Stimulated activated effector memory CD8-positive, alpha-beta T cell treated with anti-CD3 and anti-CD28 coated beads, Interleukin-12 subunit alpha, Interleukin-12 subunit beta, amount 100 ng/mL, for 72 hours (primary cell): ENCODE measurements around the gene PHLDB3.
A peak's percentile ranks its signal among the peaks of the same experiment; 100 is the strongest.
"Not testable (repeated sequence)": the region's sequence is repeated elsewhere in the genome, so short reads cannot be mapped to it uniquely, and the experiment has no call there.

Experiments used
- ATAC-seq: fragments of 150-1000 bp; cut with Tn5 transposase; 2 replicates; pipeline ENCODE4 v1.10.0; 2021
- DNase-seq, 2 donors: peaks; one replicate each; pipeline ENCODE4 v3.0.0; 2021 to 2022; ENCODE audit warnings: low spot score in 2 of 2
- H3K27ac Mint-ChIP-seq: one replicate; pipeline ENCODE4 v1.8.0; 2022; ENCODE audit warnings: mild to moderate bottlenecking, mixed read lengths
- H3K36me3 Mint-ChIP-seq: one replicate; pipeline ENCODE4 v1.8.0; 2022; ENCODE audit warnings: mild to moderate bottlenecking, mixed read lengths
- H3K4me1 Mint-ChIP-seq: one replicate; pipeline ENCODE4 v1.8.0; 2022; ENCODE audit warnings: mixed read lengths
- H3K4me3 Mint-ChIP-seq: one replicate; pipeline ENCODE4 v1.8.0; 2022; ENCODE audit warnings: mild to moderate bottlenecking, mixed read lengths
- H3K9me3 Mint-ChIP-seq: one replicate; pipeline ENCODE4 v1.8.0; 2022; ENCODE audit warnings: mixed read lengths

The PHLDB3 gene

DNA sequence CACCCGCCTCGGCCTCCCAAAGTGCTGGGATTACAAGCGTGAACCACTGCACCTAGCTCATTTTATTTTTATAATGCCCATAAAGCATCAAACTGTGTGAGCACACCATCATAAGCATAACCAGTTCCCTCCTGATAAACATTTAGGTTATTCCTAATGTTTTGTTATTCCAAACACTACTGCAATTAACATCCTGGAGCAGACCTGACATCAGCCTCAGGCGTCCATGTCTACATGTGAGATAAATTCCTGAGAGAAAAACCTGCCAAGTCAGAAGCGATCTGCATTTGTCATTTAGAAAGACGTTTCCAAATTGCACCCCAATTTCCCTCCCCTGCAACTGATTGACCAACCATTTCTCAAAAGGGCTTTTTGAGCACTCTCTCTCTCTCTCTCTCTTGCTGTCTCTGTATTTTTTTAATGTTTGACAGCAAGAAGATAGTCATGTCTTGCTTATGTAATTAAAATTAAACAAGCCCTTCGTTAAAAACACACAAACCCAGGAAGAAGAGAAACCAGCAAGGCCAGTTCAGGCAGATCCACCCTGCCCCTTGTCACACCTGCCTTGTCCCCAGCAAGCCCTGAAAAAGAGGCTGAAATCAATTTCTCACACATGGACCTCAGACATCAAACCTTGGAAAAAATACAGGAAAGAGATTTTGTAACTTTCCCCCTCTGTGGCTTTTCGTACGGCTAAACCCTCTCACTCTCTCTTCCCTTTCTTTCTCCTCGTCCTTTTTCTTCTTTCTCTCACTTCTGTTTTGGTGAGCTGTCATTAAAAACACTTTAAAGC is 49.0 kb downstream of the PHLDB3 start:
- DNase-seq, result no peak
- Mint-ChIP-seq H3K4me3 (no peak overlapping the region), H3K27ac (no peak overlapping the region), H3K36me3 (no peaks in the 10 kb centered on the region), H3K9me3 (peaks cover 3% of the 10 kb centered on the region), H3K4me1 (peaks cover 1% of the 10 kb centered on the region)
- ATAC-seq, result no peak

DNA sequence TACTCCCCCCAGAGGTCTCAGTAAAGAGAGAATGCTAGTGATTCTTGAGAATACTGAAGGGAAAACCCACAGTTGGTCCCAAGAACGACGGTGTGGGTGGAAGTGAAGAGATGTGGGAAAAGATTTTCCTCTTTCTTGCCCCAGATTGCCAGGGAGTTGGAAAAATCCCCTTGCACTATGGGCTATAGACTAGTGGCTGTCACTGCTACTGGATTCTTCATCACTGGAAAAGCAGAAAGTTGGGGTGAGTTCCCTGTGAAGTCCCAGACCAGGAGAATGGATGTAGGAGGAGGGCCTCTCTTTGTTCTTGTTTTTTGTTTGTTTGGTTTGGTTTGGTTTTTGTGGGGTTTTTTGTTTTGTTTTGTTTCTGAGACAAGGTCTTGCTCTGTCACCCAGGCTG is 50.5 kb downstream of the PHLDB3 start:
- Mint-ChIP-seq H3K27ac (no peak overlapping the region), H3K36me3 (no peaks in the 10 kb centered on the region), H3K4me1 (no peaks in the 10 kb centered on the region), H3K4me3 (no peak overlapping the region), H3K9me3 (peaks cover 3% of the 10 kb centered on the region)
- DNase-seq (no peak), ATAC-seq (no peak)

DNA sequence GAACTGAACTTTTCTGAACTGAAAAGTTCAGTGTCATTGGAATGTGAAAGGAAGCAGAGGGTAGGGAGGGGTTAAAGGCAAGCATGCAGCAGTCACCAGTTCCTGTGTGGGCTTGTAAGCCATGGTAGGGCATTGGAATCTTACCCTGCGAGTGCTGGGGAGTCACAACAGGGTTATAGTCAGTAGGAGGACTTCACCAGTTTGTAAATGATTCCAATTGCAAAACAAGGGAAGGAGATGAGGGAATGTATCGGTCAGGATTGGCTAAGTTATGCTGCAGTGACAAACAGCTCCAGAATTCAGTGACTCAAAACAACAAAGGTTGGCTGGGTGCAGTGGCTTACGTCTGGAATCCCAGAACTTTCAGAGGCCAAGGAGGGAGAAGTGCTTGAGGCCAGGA is 52.0 kb downstream of the PHLDB3 start:
- H3K36me3 Mint-ChIP-seq, result no peaks in the 10 kb centered on the region

DNA sequence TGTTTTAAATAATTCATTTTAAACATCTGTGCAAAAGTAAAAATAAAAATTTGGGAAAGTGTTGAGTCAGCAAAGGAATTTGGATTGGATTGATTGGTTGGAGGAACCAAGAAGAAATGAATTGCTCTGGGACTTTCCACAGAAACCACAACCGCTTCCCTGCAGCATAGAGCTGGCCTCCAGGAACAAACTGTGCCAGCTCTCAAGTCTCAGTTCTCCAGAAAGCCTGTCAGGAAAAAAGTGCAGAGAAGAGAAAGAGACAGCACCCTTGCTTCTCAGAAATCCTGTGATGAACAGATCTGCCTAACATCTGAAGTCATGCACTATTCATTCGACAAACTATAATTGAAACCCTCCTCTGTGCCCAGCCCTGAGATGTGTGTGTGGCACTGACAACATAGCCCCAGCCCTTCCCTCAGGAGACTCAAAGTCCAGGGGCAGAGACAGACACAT is 54.0 kb downstream of the PHLDB3 start:
- H3K4me1 Mint-ChIP-seq, result peaks cover 10% of the 10 kb centered on the region
- no peak overlapping the region for H3K27ac Mint-ChIP-seq
- peaks cover 3% of the 10 kb centered on the region for H3K9me3 Mint-ChIP-seq
- no peak for DNase-seq
- no peaks in the 10 kb centered on the region for H3K36me3 Mint-ChIP-seq
- no peak for ATAC-seq
- H3K4me3 Mint-ChIP-seq, result no peak overlapping the region

More for the DNA sequence above, 52.0 kb downstream of the PHLDB3 start:
- Mint-ChIP-seq H3K4me3 (no peak overlapping the region), H3K4me1 (peaks cover under 1% of the 10 kb centered on the region), H3K9me3 (peaks cover 3% of the 10 kb centered on the region), H3K27ac (no peak overlapping the region)
- DNase-seq, result no peak
- ATAC-seq, result no peak

DNA sequence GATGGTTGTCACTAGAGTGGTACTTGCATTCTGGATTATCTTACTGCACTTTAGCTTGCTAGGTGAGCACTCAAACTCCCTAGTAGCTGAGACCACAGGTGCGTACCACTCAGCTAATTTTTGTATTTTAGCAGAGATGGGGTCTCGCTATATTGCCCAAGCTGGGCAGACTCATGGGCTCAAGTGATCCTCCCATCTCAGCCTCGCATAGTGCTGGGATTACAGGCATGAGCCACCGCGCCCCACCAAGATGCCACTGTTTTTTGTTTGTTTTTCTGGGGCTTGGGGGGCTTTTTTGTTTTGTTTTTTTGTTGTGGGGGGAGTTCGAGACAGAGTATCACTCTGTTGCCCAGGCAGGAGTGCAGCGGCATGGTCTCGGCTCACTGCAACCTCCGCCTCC is 56.9 kb downstream of the PHLDB3 start:
- H3K4me1 Mint-ChIP-seq, result peaks cover 10% of the 10 kb centered on the region
- DNase-seq, result no peak
- no peak overlapping the region for H3K27ac Mint-ChIP-seq
- H3K9me3 Mint-ChIP-seq, result peaks cover 2% of the 10 kb centered on the region
- H3K36me3 Mint-ChIP-seq, result no peaks in the 10 kb centered on the region
- no peak for ATAC-seq
- no peak overlapping the region for H3K4me3 Mint-ChIP-seq

DNA sequence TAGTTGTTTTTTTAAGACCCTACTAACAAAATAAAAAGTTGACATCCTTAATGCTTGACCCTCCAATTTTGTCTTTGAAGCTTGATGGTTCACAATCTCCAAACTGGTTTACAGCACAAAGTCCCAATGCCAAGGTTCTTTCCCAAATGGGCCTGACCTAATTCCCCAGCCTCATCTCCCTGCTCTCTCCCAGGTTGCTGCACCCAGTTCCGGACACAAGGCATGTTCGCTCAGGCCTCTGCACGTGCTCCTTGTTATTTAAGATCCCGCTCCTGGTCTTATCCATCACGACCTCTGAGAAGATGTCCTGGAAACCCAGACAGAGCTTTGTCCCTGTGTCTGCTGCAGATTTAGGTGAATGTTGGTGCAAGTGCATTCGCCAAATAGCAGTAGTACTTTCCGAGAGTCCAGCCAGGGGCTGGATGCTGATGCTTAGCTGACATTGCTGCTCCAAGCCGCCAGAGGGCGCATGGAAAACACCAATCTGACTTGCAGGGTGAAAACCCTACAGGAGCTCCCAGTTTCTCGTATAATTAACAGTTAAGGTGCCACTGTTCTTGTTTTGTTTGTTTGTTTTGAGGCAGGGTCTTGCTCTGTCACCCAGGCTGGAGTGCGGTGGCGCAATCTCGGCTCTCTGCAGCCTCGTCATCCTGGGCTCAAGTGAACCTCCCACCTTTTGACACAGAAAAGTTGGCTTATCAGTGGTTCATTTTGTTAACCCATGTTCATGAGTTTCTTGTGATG is 57.6 kb downstream of the PHLDB3 start:
- no peaks in the 10 kb centered on the region for H3K36me3 Mint-ChIP-seq
- ATAC-seq (peak; percentile 82), DNase-seq (peak; percentile 61 to 81)
- no peak overlapping the region for H3K27ac Mint-ChIP-seq
- no peak overlapping the region for H3K4me3 Mint-ChIP-seq
- peaks cover 10% of the 10 kb centered on the region for H3K4me1 Mint-ChIP-seq
- H3K9me3 Mint-ChIP-seq, result no peaks in the 10 kb centered on the region

DNA sequence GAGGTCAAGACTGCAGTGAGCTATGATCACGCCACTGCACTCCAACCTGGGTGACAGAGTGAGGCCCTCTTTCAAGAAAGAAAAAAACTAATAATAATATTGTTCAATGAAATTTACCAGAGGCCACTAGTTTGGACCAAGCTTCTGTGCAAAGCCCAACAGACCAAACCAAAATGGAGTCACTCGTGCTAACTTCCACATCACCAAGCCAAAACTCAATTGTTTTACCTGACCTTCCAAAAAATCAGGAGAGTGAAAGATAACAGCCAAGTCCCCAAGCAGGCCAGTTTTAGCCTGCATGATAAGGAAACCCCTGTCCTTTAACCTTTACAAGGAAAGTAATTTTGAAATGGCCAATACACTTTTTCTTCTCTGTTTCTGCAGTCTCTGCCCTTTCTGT is 59.1 kb downstream of the PHLDB3 start:
- DNase-seq (no peak), ATAC-seq (no peak)
- Mint-ChIP-seq H3K27ac (no peak overlapping the region), H3K9me3 (no peaks in the 10 kb centered on the region), H3K36me3 (peaks cover 5% of the 10 kb centered on the region), H3K4me3 (no peak overlapping the region), H3K4me1 (peaks cover 10% of the 10 kb centered on the region)

DNA sequence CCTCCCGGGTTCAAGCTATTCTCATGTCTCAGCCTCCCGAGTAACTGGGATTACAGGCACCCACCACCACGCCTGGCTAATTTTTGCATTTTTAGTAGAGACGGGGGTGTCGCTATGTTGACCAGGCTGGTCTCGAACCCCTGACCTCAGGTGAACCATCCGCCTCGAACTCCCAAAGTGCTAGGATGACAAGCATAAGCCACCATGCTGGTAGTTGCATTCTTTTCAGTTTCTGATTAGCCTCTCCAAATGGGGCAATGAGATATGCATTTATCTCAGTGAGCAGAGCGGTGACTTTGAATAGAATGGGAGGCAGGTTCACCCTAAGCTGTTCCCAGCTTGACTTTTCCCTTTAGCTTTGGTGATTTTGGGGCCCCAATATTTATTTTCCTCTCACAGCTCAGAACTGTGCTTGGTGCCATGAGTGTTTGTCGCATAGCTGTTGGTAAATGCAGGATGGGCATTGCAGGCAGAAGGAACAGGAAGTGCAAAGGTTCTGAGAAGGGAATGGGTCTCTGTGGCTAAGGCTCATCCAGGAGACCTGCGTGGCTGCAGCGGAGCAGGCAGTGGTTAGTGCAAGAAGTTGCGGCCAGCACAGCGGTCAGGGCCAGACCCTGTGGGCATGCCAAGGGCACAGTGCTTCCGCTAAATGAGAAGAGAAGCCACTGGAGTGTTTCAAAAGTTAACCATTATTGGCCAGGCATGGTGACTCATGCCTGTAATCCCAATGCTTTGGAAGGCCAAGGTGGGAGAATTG is 59.8 kb downstream of the PHLDB3 start:
- no peak overlapping the region for H3K27ac Mint-ChIP-seq
- DNase-seq, result no peak
- H3K4me3 Mint-ChIP-seq, result no peak overlapping the region
- peaks cover 10% of the 10 kb centered on the region for H3K4me1 Mint-ChIP-seq
- no peak for ATAC-seq
- H3K9me3 Mint-ChIP-seq, result no peaks in the 10 kb centered on the region
- peaks cover 5% of the 10 kb centered on the region for H3K36me3 Mint-ChIP-seq

DNA sequence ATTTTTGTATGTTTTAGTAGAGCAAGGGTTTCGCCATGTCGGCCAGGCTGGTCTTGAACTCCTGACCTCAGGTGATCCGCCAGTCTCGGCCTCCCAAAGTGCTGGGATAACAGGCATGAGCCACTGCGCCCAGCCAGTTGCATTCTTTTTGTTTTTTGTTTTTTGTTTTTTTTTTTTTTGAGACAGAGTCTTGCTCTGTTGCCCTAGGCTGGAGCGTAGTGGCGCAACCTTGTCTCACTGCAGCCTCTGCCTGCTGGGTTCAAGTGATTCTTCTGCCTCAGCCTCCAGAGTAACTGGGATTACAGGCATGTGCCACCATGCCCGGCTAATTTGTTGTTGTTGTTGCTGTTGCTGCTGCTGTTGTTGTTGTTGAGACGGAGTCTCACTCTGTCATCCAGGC is 60.5 kb downstream of the PHLDB3 start:
- not testable (repeated sequence) for H3K9me3 Mint-ChIP-seq, ATAC-seq, DNase-seq, H3K36me3 Mint-ChIP-seq, H3K27ac Mint-ChIP-seq, H3K4me3 Mint-ChIP-seq
- peaks cover 14% of the 10 kb centered on the region for H3K4me1 Mint-ChIP-seq

DNA sequence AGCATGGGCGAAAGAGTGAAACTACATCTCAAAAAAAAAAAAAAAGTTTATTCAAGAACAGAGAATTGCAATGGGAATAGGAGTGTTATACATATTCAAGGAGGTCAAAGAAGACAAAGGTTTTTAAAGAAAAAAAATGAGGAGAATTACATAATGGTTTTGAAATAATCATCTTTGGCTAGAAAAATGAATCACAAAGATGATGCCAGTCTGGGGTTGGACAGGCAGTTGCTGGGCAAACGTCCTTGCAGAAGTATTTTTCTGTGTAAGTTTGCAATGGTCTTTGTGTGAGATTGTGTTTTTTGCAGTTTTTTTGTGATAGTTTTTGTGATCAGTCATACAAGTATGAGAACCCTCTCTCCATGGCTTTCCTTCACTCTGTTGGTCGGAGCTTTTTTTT is 62.8 kb downstream of the PHLDB3 start:
- peaks cover 5% of the 10 kb centered on the region for H3K36me3 Mint-ChIP-seq
- DNase-seq (no peak), ATAC-seq (no peak)
- peaks cover 26% of the 10 kb centered on the region for H3K4me1 Mint-ChIP-seq
- H3K27ac Mint-ChIP-seq, result no peak overlapping the region
- no peak overlapping the region for H3K4me3 Mint-ChIP-seq
- H3K9me3 Mint-ChIP-seq, result no peaks in the 10 kb centered on the region

DNA sequence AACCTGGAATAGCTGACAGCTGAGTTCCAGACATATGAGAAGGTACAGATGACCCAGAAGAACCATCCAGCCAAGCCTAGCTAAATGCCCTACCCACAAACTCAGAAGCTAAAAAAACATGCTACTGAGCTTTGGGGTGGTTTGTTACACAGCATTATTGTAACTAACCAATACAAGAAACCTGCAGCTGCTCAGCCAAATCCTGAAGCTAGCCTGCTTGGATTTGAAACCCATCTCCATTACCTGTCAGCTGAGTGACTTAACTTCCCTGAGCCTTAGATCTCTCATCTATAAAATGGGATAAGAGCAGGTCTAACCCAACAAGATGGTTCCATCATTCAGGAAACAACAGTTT is 64.9 kb downstream of the PHLDB3 start:
- no peak for ATAC-seq

DNA sequence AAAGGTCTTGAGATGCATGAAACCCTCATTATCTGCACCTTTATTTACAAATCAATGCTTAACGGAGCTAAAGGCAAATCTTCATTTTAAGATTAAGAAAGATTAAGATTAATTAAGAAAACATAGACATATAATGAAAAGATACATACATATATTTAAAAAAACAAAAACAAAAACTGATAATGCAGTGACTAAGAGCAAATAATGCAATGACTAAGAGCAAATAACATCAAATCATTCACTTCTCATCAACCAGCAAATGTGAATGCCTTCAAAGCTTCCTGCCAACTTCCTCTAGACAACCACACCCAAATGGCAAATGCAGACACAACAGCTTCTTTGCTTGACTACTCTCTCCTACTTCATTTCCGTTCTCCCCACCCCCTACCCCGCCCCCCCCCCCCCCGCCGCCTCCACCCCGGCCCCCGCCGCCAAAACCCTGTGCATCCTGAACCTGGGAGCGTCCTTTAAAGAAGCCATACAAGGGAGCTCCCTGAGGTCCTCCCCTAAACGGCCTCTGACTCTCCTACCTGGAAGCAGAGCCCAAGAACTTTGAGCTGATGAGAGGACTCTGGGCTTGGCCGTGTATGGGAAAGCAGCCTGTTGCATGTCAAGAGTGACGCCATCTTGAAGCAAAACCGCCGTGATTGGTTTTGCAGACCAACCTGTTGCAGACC is 65.4 kb downstream of the PHLDB3 start:
- Mint-ChIP-seq H3K27ac (peak overlapping the region; percentile 50), H3K4me3 (peak overlapping the region; percentile 13), H3K9me3 (no peaks in the 10 kb centered on the region), H3K4me1 (peaks cover 31% of the 10 kb centered on the region), H3K36me3 (peaks cover 9% of the 10 kb centered on the region)
- peak; percentile 55 for ATAC-seq
- no peak for DNase-seq

More for the DNA sequence above, 64.9 kb downstream of the PHLDB3 start:
- Mint-ChIP-seq H3K27ac (no peak overlapping the region), H3K36me3 (peaks cover 9% of the 10 kb centered on the region), H3K4me1 (peaks cover 31% of the 10 kb centered on the region), H3K9me3 (no peaks in the 10 kb centered on the region), H3K4me3 (no peak overlapping the region)
- DNase-seq, result no peak

DNA sequence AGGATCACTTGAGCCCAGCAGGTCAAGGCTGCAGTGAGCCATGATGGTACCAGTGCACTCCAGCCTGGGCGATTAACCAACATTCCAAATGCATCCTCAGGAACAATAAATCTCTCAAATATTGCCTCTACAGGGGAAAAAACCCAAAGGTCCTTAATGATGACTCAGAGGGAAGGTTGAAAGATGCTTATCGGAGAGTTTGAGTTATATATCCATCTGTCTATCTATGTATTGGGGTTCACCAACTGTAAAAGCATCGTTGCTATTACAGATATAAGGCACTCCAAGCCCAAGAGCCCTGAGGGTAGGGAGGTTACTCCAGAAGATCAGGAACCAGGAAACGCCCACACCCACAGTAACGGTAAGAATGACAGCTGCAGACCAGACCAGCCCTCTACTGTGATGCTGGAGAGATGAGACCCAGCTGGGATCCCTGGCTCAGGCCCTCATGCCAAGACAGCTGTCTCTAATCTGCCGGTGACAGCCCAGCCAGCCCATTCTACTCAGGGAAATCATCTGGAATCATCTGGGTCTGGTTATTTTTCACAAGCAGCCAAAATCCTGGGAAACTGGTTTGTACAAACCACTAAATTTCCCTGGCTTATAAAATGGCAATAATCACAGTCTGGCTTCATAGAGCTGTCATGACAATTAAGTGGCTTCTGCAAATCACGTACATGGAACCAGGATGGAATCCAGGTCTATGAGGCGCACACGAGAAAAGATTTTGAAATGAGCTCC is 66.1 kb downstream of the PHLDB3 start:
- no peaks in the 10 kb centered on the region for H3K9me3 Mint-ChIP-seq
- ATAC-seq (peak; percentile 28), DNase-seq (no peak)
- peaks cover 31% of the 10 kb centered on the region for H3K4me1 Mint-ChIP-seq
- peaks cover 9% of the 10 kb centered on the region for H3K36me3 Mint-ChIP-seq
- peak overlapping the region; percentile 13 for H3K4me3 Mint-ChIP-seq
- peak overlapping the region; percentile 50 for H3K27ac Mint-ChIP-seq

DNA sequence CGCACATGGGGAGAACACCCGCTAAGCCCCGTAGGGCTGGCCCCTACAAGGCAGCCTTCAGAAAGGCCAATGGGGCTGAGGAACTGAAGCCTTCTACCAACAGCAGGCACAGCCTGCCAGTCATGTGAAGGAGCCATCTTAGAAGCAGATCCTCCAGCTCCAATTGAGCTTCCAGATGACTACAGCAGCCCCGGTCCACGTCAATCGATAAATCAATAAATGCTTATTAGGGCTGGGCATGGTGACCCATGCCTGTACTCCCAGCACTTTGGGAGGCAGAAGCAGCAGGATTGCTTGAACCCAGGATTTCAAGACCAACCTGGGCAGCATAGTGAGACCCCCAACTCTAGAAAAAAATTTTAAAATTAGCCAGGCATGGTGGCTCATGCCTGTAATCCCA is 66.8 kb downstream of the PHLDB3 start:
- peaks cover 9% of the 10 kb centered on the region for H3K36me3 Mint-ChIP-seq
- no peak for ATAC-seq
- H3K27ac Mint-ChIP-seq, result peak overlapping the region; percentile 81
- peaks cover 37% of the 10 kb centered on the region for H3K4me1 Mint-ChIP-seq
- DNase-seq, result no peak
- H3K9me3 Mint-ChIP-seq, result no peaks in the 10 kb centered on the region
- H3K4me3 Mint-ChIP-seq, result no peak overlapping the region
